OCI-LY3 (cell line): ENCODE results near the gene CASS4.

Source experiments
- H2AFZ ChIP-seq: fragments of 200-600, 300-600 bp; shearing (Covaris generic); 2 replicates; pipeline ENCODE4 v1.6.0; 2014; ENCODE audit warnings: antibody characterized with exemption, low read depth, low read length
- H3K27ac ChIP-seq: fragments of 200-600, 300-600 bp; sonication (generic); 2 replicates; pipeline ENCODE4 v1.5.1; 2014; ENCODE audit warnings: mild to moderate bottlenecking, low read length, moderate library complexity, mixed read lengths
- H3K27me3 ChIP-seq: fragments of 200-600, 300-600 bp; sonication (generic); 2 replicates; pipeline ENCODE4 v1.6.1; 2014; ENCODE audit warnings: low read depth, low read length, mixed read lengths
- H3K36me3 ChIP-seq: fragments of 200-600, 300-600 bp; sonication (generic); replicated peaks from 2 replicates; pipeline ENCODE3; 2014; ENCODE audit warnings: low read depth, low read length, mixed read lengths
- H3K4me1 ChIP-seq: fragments of 300-600, 200-600 bp; sonication (generic); 2 replicates; pipeline ENCODE4 v1.6.1; 2014; ENCODE audit warnings: low read length, mixed read lengths
- H3K4me2 ChIP-seq: fragments of 200-600, 300-600 bp; sonication (generic); 2 replicates; pipeline ENCODE4 v1.6.1; 2014; ENCODE audit warnings: low read length, mixed read lengths
- H3K4me3 ChIP-seq: fragments of 300-600, 200-600 bp; sonication (generic); 2 replicates; pipeline ENCODE4 v1.5.1; 2014; ENCODE audit warnings: antibody characterized with exemption, mild to moderate bottlenecking, low read length, moderate library complexity
- H3K79me2 ChIP-seq: fragments of 300-600, 200-600 bp; shearing (Covaris generic); 2 replicates; pipeline ENCODE4 v1.6.1; 2014; ENCODE audit warnings: mild to moderate bottlenecking, low read length, mixed read lengths
- H3K9ac ChIP-seq: fragments of 300-600, 200-600 bp; shearing (Covaris generic); 2 replicates; pipeline ENCODE4 v1.6.0; 2014; ENCODE audit warnings: mild to moderate bottlenecking, low read length, moderate library complexity
- H3K9me3 ChIP-seq: fragments of 200-600, 300-600 bp; shearing (Covaris generic); 2 replicates; pipeline ENCODE4 v1.6.1; 2014; ENCODE audit warnings: low read length, mixed read lengths; ENCODE audit not compliant: insufficient read depth
- H4K20me1 ChIP-seq: fragments of 200-600, 300-600 bp; sonication (generic); 2 replicates; pipeline ENCODE4 v1.6.1; 2016; ENCODE audit warnings: low read length, mixed read lengths; ENCODE audit not compliant: insufficient read depth
- CTCF ChIP-seq: fragments of 200-600, 300-600 bp; sonication (generic); IDR thresholded peaks from 2 replicates; pipeline ENCODE4 v1.5.1; 2014; ENCODE audit warnings: antibody characterized with exemption, low read length, low read depth
- EZH2phosphoT487 ChIP-seq: fragments of 200-600 bp; shearing (Covaris generic); IDR thresholded peaks from 2 replicates; pipeline ENCODE4 v1.6.1; 2018; ENCODE audit warnings: antibody characterized with exemption, mixed run types, low read depth

Gene CASS4

GRCh38 chr20:56412949-56413348 is 889 bp downstream of the CASS4 start:
- Histone ChIP-seq H3K9me3 (no peaks in the 10 kb centered on the region), H3K9ac (no peak overlapping the region), H3K4me3 (no peak overlapping the region), H3K79me2 (no peaks in the 10 kb centered on the region), H3K27me3 (no peaks in the 10 kb centered on the region), H3K27ac (no peak overlapping the region), H3K4me2 (no peak overlapping the region), H4K20me1 (no peaks in the 10 kb centered on the region), H3K4me1 (peaks cover 18% of the 10 kb centered on the region), H3K36me3 (peaks cover 53% of the 10 kb centered on the region), H2AFZ (no peak overlapping the region)
- no peak for TF ChIP-seq EZH2phosphoT487
- no peak for TF ChIP-seq CTCF

GRCh38 chr20:56414842-56415765 is 3.0 kb downstream of the CASS4 start:
- Histone ChIP-seq H4K20me1 (no peaks in the 10 kb centered on the region), H2AFZ (no peak overlapping the region), H3K27me3 (no peaks in the 10 kb centered on the region), H3K36me3 (peaks cover 50% of the 10 kb centered on the region), H3K4me1 (peaks cover 18% of the 10 kb centered on the region), H3K9me3 (no peaks in the 10 kb centered on the region), H3K27ac (no peak overlapping the region), H3K4me3 (no peak overlapping the region), H3K79me2 (no peaks in the 10 kb centered on the region), H3K9ac (no peak overlapping the region), H3K4me2 (no peak overlapping the region)
- TF ChIP-seq CTCF (no peak), EZH2phosphoT487 (no peak)

GRCh38 chr20:56417402-56417801 is 5.3 kb downstream of the CASS4 start:
- Histone ChIP-seq H3K36me3 (peaks cover 44% of the 10 kb centered on the region), H3K4me1 (peaks cover 1% of the 10 kb centered on the region; the same call in 1 of the 2 replicates), H3K27ac (no peak overlapping the region), H3K9ac (no peak overlapping the region), H3K4me3 (no peak overlapping the region), H3K27me3 (no peaks in the 10 kb centered on the region), H2AFZ (no peak overlapping the region), H4K20me1 (no peaks in the 10 kb centered on the region), H3K4me2 (no peak overlapping the region), H3K9me3 (no peaks in the 10 kb centered on the region), H3K79me2 (no peaks in the 10 kb centered on the region)
- TF ChIP-seq CTCF (no peak), EZH2phosphoT487 (no peak)

GRCh38 chr20:56417911-56418310 is 5.9 kb downstream of the CASS4 start:
- no peaks in the 10 kb centered on the region for H4K20me1 ChIP-seq
- no peak overlapping the region for H2AFZ ChIP-seq
- H3K4me3 ChIP-seq, result no peak overlapping the region
- H3K79me2 ChIP-seq, result no peaks in the 10 kb centered on the region
- H3K4me2 ChIP-seq, result no peak overlapping the region
- H3K27me3 ChIP-seq, result no peaks in the 10 kb centered on the region
- no peaks in the 10 kb centered on the region for H3K9me3 ChIP-seq
- peaks cover under 1% of the 10 kb centered on the region; the same call in 1 of the 2 replicates for H3K4me1 ChIP-seq
- H3K9ac ChIP-seq, result no peak overlapping the region
- H3K27ac ChIP-seq, result no peak overlapping the region
- no peak for TF ChIP-seq EZH2phosphoT487
- no peak for TF ChIP-seq CTCF
- peaks cover 39% of the 10 kb centered on the region for H3K36me3 ChIP-seq
